Right lobe of liver (tissue), 6 donors: ENCODE data around the gene PCSK7. TPM values are rescaled to one million over a fixed set of nuclear protein-coding genes. Genes with fewer than 3 reads are reported as not detected.
"Not testable (repeated sequence)": the region's sequence is repeated elsewhere in the genome, so short reads cannot be mapped to it uniquely, and the experiment has no call there.

Experiments used
- ATAC-seq, 4 donors: fragments of 200-7000 bp; cut with Tn5 transposase; one replicate each; pipeline ENCODE4 v1.9.1; 2020; ENCODE audit warnings: mild to moderate bottlenecking in 4 of 4, moderate library complexity in 4 of 4
- DNase-seq, 3 donors: peaks; one replicate each; pipeline ENCODE4 v3.0.0-alpha.2; 2020
- H3K27ac ChIP-seq, 3 donors: fragments of 200-600 bp; one replicate each; pipeline ENCODE4 v1.8.0; 2022
- H3K27me3 ChIP-seq, 2 donors: fragments of 200-600 bp; one replicate each; pipeline ENCODE4 v1.8.0; 2022
- H3K36me3 ChIP-seq, 4 donors: fragments of 200-600 bp; sonication (generic) in 1 of 4; one replicate each; pipeline versions ENCODE4 v1.5.1 to v1.8.0; 2017 to 2022; ENCODE audit warnings: control low read depth in 1 of 4
- H3K4me1 ChIP-seq, 4 donors: fragments of 200-600 bp; sonication (generic) in 1 of 4; one replicate each; pipeline versions ENCODE4 v1.5.1 to v1.8.0; 2017 to 2022; ENCODE audit warnings: control low read depth in 1 of 4
- H3K4me3 ChIP-seq, 3 donors: fragments of 200-600 bp; one replicate each; pipeline ENCODE4 v1.8.0; 2022
- H3K9me3 ChIP-seq, 4 donors: fragments of 200-600 bp; sonication (generic) in 1 of 4; one replicate each; pipeline versions ENCODE4 v1.5.1 to v1.8.0; 2017 to 2022; ENCODE audit warnings: control low read depth in 1 of 4
- CTCF ChIP-seq, 4 donors: fragments of 200-600 bp in 3 of 4; fragments of 450-650 bp in 1 of 4; IDR thresholded peaks; one replicate each; pipeline versions ENCODE4 v1.5.1 to v1.8.0; 2016 to 2022; ENCODE audit warnings: antibody characterized with exemption in 4 of 4, mild to moderate bottlenecking in 2 of 4
- POLR2A ChIP-seq: fragments of 450-650 bp; IDR thresholded peaks from one replicate; pipeline ENCODE4 v1.6.1; 2017; ENCODE audit warnings: antibody characterized with exemption, mild to moderate bottlenecking
- WGBS: methylation state at CpG from one replicate; pipeline ENCODE4 v1.1.6; 2018; ENCODE audit warnings: low coverage, low lambda C conversion rate; ENCODE audit not compliant: insufficient coverage; ENCODE audit errors: missing lambda C conversion rate; 5-methylcytosine and 5-hydroxymethylcytosine counted together
- intact Hi-C, 2 donors: fragments of 100-400 bp; cut with DNase I; formaldehyde crosslinking; loops; one replicate each; pipeline versions ENCODE4 v1.11.2 to v1.14.1; 2022
- total RNA-seq, 6 experiments: library from RNA; depleted of rRNA in 2 of 6; stranded (reverse); fragments of >200 nt in 2 of 6; fragmentation: NEBNext Ultra II Directional in 3 of 6; extraction: Animal tissue kit (Norgen Biotek cat#: 25700) in 3 of 6; gene quantifications; one replicate each; pipeline versions ENCODE4 v1.1.0 to v1.2.4, GENCODE V29; 2016 to 2023
- donor health status: DM: no; HTN: yes; CAD: no.
- donor health status: DM: no; HTN: no; CAD: no.
- donor health status: DM: no; HTN: no; CAD: no.
- donor health status: DM: no; HTN: yes; CAD: no.
- donor health status: DM: no; HTN: yes; CAD: no.

PCSK7 gene
- total RNA-seq, 6 experiments from 2014 or later = 19.3 to 28.5 (median 25.8) TPM

GRCh38 chr11:117273550-117274289 lies 41.8 kb upstream of the PCSK7 start:
- Histone ChIP-seq H3K9me3 (no peaks in the 10 kb centered on the region), H3K4me3 (no peak overlapping the region), H3K27ac (no peak overlapping the region), H3K36me3 (no peaks in the 10 kb centered on the region), H3K27me3 (no peaks in the 10 kb centered on the region), H3K4me1 (no peaks in the 10 kb centered on the region)
- WGBS = 85% methylated on average over 8 of the region's 9 CpGs
- ATAC-seq = no peak
- DNase-seq = no peak
- TF ChIP-seq CTCF (IDR thresholded peaks at IDR 0.05) (no peak), POLR2A (no peak)
- intact Hi-C loops = no loop called here

GRCh38 chr11:117272175-117272574 lies 40.3 kb upstream of the PCSK7 start:
- intact Hi-C loops, H3K36me3 ChIP-seq, ATAC-seq, DNase-seq, H3K4me1 ChIP-seq, H3K27me3 ChIP-seq, H3K9me3 ChIP-seq, H3K4me3 ChIP-seq, H3K27ac ChIP-seq: not testable (repeated sequence)
- 82% methylated on average over 5 of the region's 5 CpGs for WGBS

GRCh38 chr11:117271208-117271607 lies 39.3 kb upstream of the PCSK7 start:
- intact Hi-C loops = no loop called here
- TF ChIP-seq POLR2A = no peak
- TF ChIP-seq CTCF (IDR thresholded peaks at IDR 0.05) = no peak
- Histone ChIP-seq H3K27ac (no peak overlapping the region), H3K27me3 (no peaks in the 10 kb centered on the region), H3K4me3 (no peak overlapping the region), H3K36me3 (no peaks in the 10 kb centered on the region), H3K4me1 (no peaks in the 10 kb centered on the region), H3K9me3 (no peaks in the 10 kb centered on the region)
- no peak for ATAC-seq
- WGBS = 90% methylated on average over 4 of the region's 4 CpGs
- DNase-seq = no peak

- no peaks in the 10 kb centered on the region for H3K27me3 ChIP-seq
- DNase-seq = no peak
- no peak overlapping the region for H3K27ac ChIP-seq
- intact Hi-C loops = no loop called here
- H3K4me1 ChIP-seq = no peaks in the 10 kb centered on the region
- no peak for ATAC-seq
- no peaks in the 10 kb centered on the region for H3K9me3 ChIP-seq
- TF ChIP-seq CTCF (IDR thresholded peaks at IDR 0.05) (no peak), POLR2A (no peak)
- no peak overlapping the region for H3K4me3 ChIP-seq
- 80% methylated on average over 2 of the region's 2 CpGs for WGBS
- H3K36me3 ChIP-seq = no peaks in the 10 kb centered on the region
Observed at GRCh38 chr11:117269856-117270255, 38.0 kb upstream of the PCSK7 start.

GRCh38 chr11:117265745-117266144 lies 33.9 kb upstream of the PCSK7 start:
- H3K4me3 ChIP-seq = no peak overlapping the region
- TF ChIP-seq CTCF (IDR thresholded peaks at IDR 0.05) (no peak), POLR2A (no peak)

GRCh38 chr11:117264624-117265323 lies 32.9 kb upstream of the PCSK7 start:
- DNase-seq, H3K9me3 ChIP-seq, ATAC-seq, H3K27ac ChIP-seq, H3K4me1 ChIP-seq, H3K27me3 ChIP-seq, H3K4me3 ChIP-seq, H3K36me3 ChIP-seq, intact Hi-C loops: not testable (repeated sequence)
- 94% methylated on average over 7 of the region's 7 CpGs for WGBS

More at GRCh38 chr11:117265745-117266144, 33.9 kb upstream of the PCSK7 start:
- no peaks in the 10 kb centered on the region for H3K9me3 ChIP-seq
- no peak for DNase-seq
- H3K36me3 ChIP-seq = no peaks in the 10 kb centered on the region
- 90% methylated on average over 2 of the region's 2 CpGs for WGBS
- intact Hi-C loops = no loop called here
- H3K27me3 ChIP-seq = no peaks in the 10 kb centered on the region
- no peak overlapping the region for H3K27ac ChIP-seq
- H3K4me1 ChIP-seq = no peaks in the 10 kb centered on the region
- no peak for ATAC-seq
